OCI-LY7 (cell line): ENCODE measurements around the gene SLCO4A1.

Experiments
- EZH2phosphoT487 ChIP-seq: fragments of 200-600 bp; sonication (generic); IDR thresholded peaks from 2 replicates; pipeline ENCODE4 v1.6.1; 2018; ENCODE audit warnings: low read depth, borderline replicate concordance, mild to moderate bottlenecking, mixed run types, antibody characterized with exemption, low read length, moderate library complexity, mixed read lengths
- TF ChIP-seq, protein P1 (sequence below): fragments of 200-600 bp; sonication (generic); conservative IDR thresholded peaks from 2 replicates; pipeline ENCODE4 v1.5.1; 2014; ENCODE audit warnings: mild to moderate bottlenecking, antibody characterized with exemption, low read length, moderate library complexity, mixed read lengths

DNA sequence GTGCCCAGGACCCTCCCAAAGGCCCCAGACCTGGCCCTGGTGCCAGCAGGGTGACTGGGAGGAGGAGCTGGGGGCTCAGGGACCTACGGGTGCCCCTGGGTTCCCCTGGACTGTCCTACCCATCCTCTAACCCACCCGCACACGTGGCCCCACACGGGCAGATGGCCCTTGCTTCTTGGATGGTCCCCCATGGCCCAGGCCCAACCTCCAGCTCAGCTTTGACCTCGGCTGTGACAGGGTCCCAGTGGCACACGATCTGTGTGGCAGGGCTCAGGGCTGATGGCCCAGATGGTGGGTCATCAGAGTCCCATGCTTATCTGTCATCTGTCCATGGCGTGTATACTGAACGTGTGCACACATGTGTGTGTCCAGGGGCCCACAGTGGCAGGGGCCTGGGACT lies 70.3 kb downstream of the SLCO4A1 start:
- TF ChIP-seq, protein P1, sequence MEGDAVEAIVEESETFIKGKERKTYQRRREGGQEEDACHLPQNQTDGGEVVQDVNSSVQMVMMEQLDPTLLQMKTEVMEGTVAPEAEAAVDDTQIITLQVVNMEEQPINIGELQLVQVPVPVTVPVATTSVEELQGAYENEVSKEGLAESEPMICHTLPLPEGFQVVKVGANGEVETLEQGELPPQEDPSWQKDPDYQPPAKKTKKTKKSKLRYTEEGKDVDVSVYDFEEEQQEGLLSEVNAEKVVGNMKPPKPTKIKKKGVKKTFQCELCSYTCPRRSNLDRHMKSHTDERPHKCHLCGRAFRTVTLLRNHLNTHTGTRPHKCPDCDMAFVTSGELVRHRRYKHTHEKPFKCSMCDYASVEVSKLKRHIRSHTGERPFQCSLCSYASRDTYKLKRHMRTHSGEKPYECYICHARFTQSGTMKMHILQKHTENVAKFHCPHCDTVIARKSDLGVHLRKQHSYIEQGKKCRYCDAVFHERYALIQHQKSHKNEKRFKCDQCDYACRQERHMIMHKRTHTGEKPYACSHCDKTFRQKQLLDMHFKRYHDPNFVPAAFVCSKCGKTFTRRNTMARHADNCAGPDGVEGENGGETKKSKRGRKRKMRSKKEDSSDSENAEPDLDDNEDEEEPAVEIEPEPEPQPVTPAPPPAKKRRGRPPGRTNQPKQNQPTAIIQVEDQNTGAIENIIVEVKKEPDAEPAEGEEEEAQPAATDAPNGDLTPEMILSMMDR: no peak
- no peak for TF ChIP-seq EZH2phosphoT487
